Prostate gland (tissue), 2 donors: ENCODE data around the gene A3GALT2.

Source experiments
- CTCF ChIP-seq, 4 experiments: fragments of 200-600 bp in 2 of 4; fragments of 450-650 bp in 2 of 4; sonication (generic) in 2 of 4; IDR thresholded peaks; 1 replicate in 3 of 4; 2 replicates in 1 of 4; pipeline ENCODE4 v1.5.1; 2016 to 2019; ENCODE audit warnings: antibody characterized with exemption in 4 of 4, mild to moderate bottlenecking in 2 of 4, moderate library complexity in 2 of 4
- POLR2A ChIP-seq: fragments of 450-650 bp; IDR thresholded peaks from one replicate; pipeline ENCODE4 v1.6.1; 2016; ENCODE audit warnings: antibody characterized with exemption, mild to moderate bottlenecking

- TF ChIP-seq CTCF (IDR thresholded peaks at IDR 0.05) (no peak), POLR2A (no peak)
These were observed 4.3 kb downstream of the A3GALT2 start for GRCh38 chr1:33316601-33317000.
